GM12874 (cell line): ENCODE data around the gene LAMA2.

Source experiments
- CTCF ChIP-seq: IDR thresholded peaks from 2 replicates; pipeline ENCODE4 v1.5.1; 2011; ENCODE audit warnings: low read depth, mild to moderate bottlenecking, control low read depth, low read length, moderate library complexity; ENCODE audit not compliant: insufficient read depth

LAMA2 gene

DNA sequence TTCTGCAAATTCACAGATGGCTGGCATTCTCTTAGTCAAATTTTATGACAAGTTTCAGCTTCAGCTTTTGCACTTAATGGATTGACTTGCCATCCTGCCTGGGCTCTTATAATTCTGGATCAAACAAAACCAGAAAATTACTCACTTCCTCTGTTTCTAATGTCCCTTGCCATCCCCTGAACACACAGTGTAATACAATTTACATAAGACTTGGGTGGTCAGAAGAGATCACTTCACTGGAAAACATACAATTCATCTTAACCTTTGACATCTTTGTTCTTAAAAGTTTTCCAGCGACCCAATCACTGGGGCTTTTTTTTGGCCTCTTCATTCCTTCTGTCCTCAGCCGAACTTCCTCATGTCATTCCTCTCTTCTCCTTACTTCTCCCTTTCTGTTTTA, 628.0 kb downstream of the LAMA2 start:
- TF ChIP-seq CTCF: no peak

- no peak for TF ChIP-seq CTCF
Measured at GRCh38 chr6:129513471-129513870, 630.5 kb downstream of the LAMA2 start.

GRCh38 chr6:129515004-129515403, 632.1 kb downstream of the LAMA2 start:
- no peak for TF ChIP-seq CTCF

DNA sequence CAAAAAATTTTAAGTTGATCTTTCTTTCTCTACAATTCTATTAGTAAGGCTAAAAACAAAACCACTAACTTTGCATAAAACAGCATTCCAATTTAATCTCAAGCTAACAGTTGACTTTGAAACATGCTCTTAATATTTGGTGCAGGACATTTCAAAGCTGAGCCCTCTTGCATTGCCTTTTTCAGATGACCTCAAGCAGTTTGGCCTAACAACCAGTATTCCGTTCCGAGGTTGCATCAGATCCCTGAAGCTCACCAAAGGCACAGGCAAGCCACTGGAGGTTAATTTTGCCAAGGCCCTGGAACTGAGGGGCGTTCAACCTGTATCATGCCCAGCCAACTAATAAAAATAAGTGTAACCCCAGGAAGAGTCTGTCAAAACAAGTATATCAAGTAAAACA, 633.1 kb downstream of the LAMA2 start:
- no peak for TF ChIP-seq CTCF

- TF ChIP-seq CTCF: no peak
Measured at GRCh38 chr6:129516787-129517186, 633.8 kb downstream of the LAMA2 start.

DNA sequence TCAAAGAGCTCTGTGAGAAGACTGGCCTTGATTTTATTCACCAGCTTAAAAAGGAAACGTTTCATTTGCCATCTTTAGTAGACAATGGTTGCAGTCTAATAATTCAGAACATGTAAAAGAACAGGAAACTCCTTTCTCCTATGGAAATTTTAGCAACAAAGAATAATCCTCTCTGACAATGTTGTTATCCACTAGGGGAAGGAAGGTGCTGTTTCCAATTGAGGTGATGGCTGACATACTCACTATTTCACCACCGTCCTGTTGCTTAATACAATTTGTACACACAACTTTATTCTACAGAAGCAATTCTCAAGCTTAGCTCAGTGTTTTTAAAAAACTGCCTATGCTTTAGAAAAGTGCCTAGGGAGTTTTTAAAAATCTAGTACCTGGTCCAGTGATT, 634.4 kb downstream of the LAMA2 start:
- TF ChIP-seq CTCF: no peak

DNA sequence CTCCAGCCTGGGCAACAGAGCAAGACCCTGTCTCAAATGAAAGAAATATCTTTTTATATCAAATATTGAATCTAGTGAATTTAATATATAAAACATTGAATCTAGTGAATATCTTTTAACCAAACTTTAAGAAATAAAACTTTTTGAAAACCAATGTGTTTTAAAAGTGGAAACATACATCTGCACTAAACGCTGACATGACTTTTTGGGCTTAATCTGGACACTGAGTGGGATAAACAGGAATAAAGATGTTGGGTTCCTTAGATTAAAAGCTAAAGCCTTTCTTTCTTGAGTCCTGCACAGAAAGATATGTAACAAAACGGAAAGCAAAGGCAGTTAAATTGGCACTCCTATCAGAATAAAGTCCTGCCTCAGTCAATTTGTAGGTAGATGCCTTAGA, 636.8 kb downstream of the LAMA2 start:
- no peak for TF ChIP-seq CTCF

DNA sequence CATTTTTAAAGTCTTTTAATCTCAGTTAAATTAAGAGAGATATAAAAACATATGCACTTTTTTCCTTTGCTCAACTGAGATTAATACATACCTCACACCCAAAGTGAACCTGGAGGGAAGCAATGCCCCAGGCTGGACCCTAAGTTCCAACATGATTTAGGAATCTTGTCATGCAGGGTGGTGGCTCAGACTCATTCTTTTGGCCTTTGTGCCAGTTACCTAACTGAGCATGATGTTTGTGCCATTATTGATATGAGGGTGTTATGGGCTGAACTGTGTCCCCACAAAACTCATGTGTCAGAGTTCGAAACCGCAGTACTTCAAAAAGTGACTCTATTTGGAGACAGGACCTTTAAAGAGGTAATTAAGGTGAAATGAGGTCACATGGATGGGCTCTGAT, 639.0 kb downstream of the LAMA2 start:
- no peak for TF ChIP-seq CTCF
